OCI-LY7 (cell line): ENCODE measurements around the gene FGB. TPM values are rescaled to one million over a fixed set of nuclear protein-coding genes. Genes with fewer than 3 reads are reported as not detected.

Experiments
- BruUV-seq: library from RNA; stranded (reverse); fragments of 400-500 nt; replicated peaks from 2 replicates; lab custom pipeline; 2021; lab: Mats Ljungman, UMichigan
- CTCF ChIA-PET: fragments of 300-600 bp; sonication (Branson Sonifier 250); formaldehyde crosslinking; loops from one replicate; lab custom pipeline; 2022; ENCODE audit warnings: antibody characterized with exemption; ENCODE audit not compliant: unreplicated experiment; lab: Charles Lee
- POLR2A ChIA-PET: fragments of 300-600 bp; sonication (Branson Sonifier 250); formaldehyde crosslinking; loops from one replicate; lab custom pipeline; 2022; ENCODE audit warnings: antibody characterized with exemption; lab: Charles Lee
- DNase-seq: peaks from one replicate; pipeline ENCODE4 v3.0.0-alpha.2; 2015; ENCODE audit warnings: low spot score
- H2AFZ ChIP-seq: fragments of 200-600 bp; sonication (generic), shearing (Covaris generic); 2 replicates; pipeline ENCODE4 v1.6.1; 2014; ENCODE audit warnings: mild to moderate bottlenecking, antibody characterized with exemption, low read length, moderate library complexity
- H3K27ac ChIP-seq: fragments of 200-600 bp; sonication (generic); 2 replicates; pipeline ENCODE4 v1.5.1; 2014; ENCODE audit warnings: mixed run types, low read depth, mild to moderate bottlenecking, moderate library complexity, low read length, inconsistent platforms; ENCODE audit not compliant: poor library complexity, severe bottlenecking
- H3K36me3 ChIP-seq: fragments of 200-600 bp; sonication (generic); 2 replicates; pipeline ENCODE4 v1.6.1; 2014; ENCODE audit warnings: mild to moderate bottlenecking, antibody characterized with exemption, low read length, moderate library complexity, mixed read lengths; ENCODE audit not compliant: insufficient read depth
- H3K4me1 ChIP-seq: fragments of 200-600 bp; sonication (generic); 2 replicates; pipeline ENCODE4 v1.5.1; 2014; ENCODE audit warnings: mild to moderate bottlenecking, low read length; ENCODE audit not compliant: insufficient read depth, poor library complexity, severe bottlenecking
- H3K4me2 ChIP-seq: fragments of 200-600 bp; sonication (generic); 2 replicates; pipeline ENCODE4 v1.6.1; 2014; ENCODE audit warnings: mild to moderate bottlenecking, low read length
- H3K4me3 ChIP-seq: fragments of 200-600 bp; sonication (generic); 2 replicates; pipeline ENCODE4 v1.5.1; 2014; ENCODE audit warnings: mild to moderate bottlenecking, low read depth, low read length; ENCODE audit not compliant: poor library complexity, severe bottlenecking
- H3K79me2 ChIP-seq: fragments of 200-600 bp; sonication (generic); 2 replicates; pipeline ENCODE4 v1.6.1; 2016; ENCODE audit warnings: low read depth, mild to moderate bottlenecking, low read length, moderate library complexity, mixed read lengths; ENCODE audit not compliant: insufficient read depth
- H3K9me2 ChIP-seq: fragments of 200-600 bp; sonication (generic); 2 replicates; pipeline ENCODE4 v1.6.1; 2016; ENCODE audit warnings: mild to moderate bottlenecking, low read length, mixed read lengths; ENCODE audit not compliant: insufficient read depth
- H3K9me3 ChIP-seq: fragments of 200-600 bp; sonication (generic); 2 replicates; pipeline ENCODE4 v1.6.1; 2014; ENCODE audit warnings: mild to moderate bottlenecking, mixed run types, low read length, mixed read lengths
- H4K20me1 ChIP-seq: fragments of 200-600 bp; sonication (generic); 2 replicates; pipeline ENCODE4 v1.6.1; 2014; ENCODE audit warnings: mild to moderate bottlenecking, antibody characterized with exemption, low read length, moderate library complexity, mixed read lengths; ENCODE audit not compliant: insufficient read depth
- EZH2phosphoT487 ChIP-seq: fragments of 200-600 bp; sonication (generic); IDR thresholded peaks from 2 replicates; pipeline ENCODE4 v1.6.1; 2018; ENCODE audit warnings: low read depth, borderline replicate concordance, mild to moderate bottlenecking, mixed run types, antibody characterized with exemption, low read length, moderate library complexity, mixed read lengths
- intact Hi-C: fragments of 100-400 bp; cut with micrococcal nuclease; formaldehyde crosslinking; loops from one replicate; pipeline ENCODE4 v1.10.0; 2022; ENCODE audit not compliant: unreplicated experiment
- total RNA-seq, 2 experiments: library from RNA; depleted of rRNA in 1 of 2; stranded (reverse); fragments of >200 nt in 1 of 2; shearing (Covaris generic) in 1 of 2; gene quantifications; 2 replicates each; pipeline ENCODE4 v1.2.3, GENCODE V29; 2014 to 2022
- TF ChIP-seq, protein P1 (sequence below): fragments of 200-600 bp; sonication (generic); conservative IDR thresholded peaks from 2 replicates; pipeline ENCODE4 v1.5.1; 2014; ENCODE audit warnings: mild to moderate bottlenecking, antibody characterized with exemption, low read length, moderate library complexity, mixed read lengths

FGB gene
- total RNA-seq, 2 experiments from 2014 or later: not detected

DNA sequence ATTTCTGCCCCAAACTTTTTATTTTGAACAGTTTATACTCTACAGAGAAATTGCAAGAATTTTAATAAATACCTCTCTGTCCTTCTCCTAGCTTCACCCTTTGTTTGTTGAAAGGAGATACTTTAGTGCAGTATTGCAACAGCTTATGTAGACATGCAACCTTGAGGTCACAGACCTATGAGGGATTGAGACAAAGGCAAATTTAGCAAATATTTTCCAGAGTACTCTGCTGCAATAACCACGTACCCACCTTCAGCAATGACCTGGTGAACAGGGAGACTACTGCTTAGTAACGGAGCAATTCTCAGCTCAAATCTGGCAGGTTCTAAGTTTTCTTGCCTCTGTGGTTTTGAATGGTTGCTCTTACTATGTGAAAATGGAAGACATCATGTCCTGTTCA is 14.5 kb downstream of the FGB start:
- Histone ChIP-seq H3K9me3 (no peaks in the 10 kb centered on the region), H2AFZ (no peak overlapping the region), H4K20me1 (no peaks in the 10 kb centered on the region), H3K4me1 (no peaks in the 10 kb centered on the region), H3K36me3 (no peaks in the 10 kb centered on the region), H3K9me2 (no peaks in the 10 kb centered on the region), H3K4me2 (no peak overlapping the region), H3K79me2 (no peaks in the 10 kb centered on the region), H3K27ac (no peak overlapping the region), H3K4me3 (no peak overlapping the region)
- DNase-seq: no peak
- CTCF ChIA-PET: no interaction called here
- BruUV-seq: no TSS peak
- no peak for TF ChIP-seq EZH2phosphoT487
- TF ChIP-seq, protein P1, sequence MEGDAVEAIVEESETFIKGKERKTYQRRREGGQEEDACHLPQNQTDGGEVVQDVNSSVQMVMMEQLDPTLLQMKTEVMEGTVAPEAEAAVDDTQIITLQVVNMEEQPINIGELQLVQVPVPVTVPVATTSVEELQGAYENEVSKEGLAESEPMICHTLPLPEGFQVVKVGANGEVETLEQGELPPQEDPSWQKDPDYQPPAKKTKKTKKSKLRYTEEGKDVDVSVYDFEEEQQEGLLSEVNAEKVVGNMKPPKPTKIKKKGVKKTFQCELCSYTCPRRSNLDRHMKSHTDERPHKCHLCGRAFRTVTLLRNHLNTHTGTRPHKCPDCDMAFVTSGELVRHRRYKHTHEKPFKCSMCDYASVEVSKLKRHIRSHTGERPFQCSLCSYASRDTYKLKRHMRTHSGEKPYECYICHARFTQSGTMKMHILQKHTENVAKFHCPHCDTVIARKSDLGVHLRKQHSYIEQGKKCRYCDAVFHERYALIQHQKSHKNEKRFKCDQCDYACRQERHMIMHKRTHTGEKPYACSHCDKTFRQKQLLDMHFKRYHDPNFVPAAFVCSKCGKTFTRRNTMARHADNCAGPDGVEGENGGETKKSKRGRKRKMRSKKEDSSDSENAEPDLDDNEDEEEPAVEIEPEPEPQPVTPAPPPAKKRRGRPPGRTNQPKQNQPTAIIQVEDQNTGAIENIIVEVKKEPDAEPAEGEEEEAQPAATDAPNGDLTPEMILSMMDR: no peak
- intact Hi-C loops: no loop called here
- POLR2A ChIA-PET: no interaction called here

DNA sequence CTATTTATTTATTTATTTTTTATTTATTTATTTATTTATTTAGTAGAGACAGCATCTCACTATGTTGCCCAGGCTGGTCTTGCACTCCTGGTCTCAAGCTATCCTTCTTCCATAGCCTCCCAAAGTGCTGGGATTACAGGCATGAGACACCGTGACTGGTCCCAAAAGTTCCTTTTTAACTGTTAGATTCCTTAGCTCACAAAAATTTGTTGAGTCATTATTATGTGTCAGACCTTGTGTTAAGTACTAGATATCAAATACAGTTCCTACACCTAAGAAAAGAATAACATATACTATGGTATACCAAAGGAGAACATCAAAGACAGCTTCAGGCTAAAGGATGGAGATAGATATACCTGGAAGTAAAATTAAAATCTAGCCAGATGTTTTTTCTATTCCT is 16.1 kb downstream of the FGB start:
- Histone ChIP-seq H4K20me1 (no peaks in the 10 kb centered on the region), H3K27ac (no peak overlapping the region), H3K36me3 (no peaks in the 10 kb centered on the region), H3K9me3 (no peaks in the 10 kb centered on the region), H3K4me2 (no peak overlapping the region), H3K4me1 (no peaks in the 10 kb centered on the region), H3K79me2 (no peaks in the 10 kb centered on the region), H2AFZ (no peak overlapping the region), H3K4me3 (no peak overlapping the region), H3K9me2 (no peaks in the 10 kb centered on the region)
- DNase-seq: no peak
- no peak for TF ChIP-seq EZH2phosphoT487
- ChIA-PET CTCF (no interaction called here), POLR2A (interaction anchor here (0.6 to 0.9 kb wide), 2 partner anchors 9 to 297 kb away, joined by 3 read pairs; no protein-coding TSS in a partner anchor)
- intact Hi-C loops: no loop called here
- no TSS peak for BruUV-seq

DNA sequence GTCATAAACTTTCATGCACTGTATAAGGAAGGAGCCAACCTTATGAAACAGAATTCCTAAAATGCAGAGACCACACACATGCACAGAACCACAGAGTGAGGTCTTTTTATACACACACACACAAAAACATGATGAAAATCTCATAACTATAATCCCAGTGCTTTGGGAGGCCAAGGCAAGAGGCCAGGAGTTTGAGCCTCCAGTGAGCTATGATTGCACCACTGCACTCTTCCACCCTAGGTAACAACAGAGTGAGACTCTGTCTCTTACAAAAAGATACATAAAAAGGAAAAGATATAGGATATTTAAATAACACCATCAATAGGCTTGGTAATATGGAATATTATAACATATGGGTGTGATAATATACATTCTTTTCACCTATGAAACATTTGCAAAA is 17.1 kb downstream of the FGB start:
- CTCF ChIA-PET: no interaction called here
- Histone ChIP-seq H3K36me3 (no peaks in the 10 kb centered on the region), H3K9me2 (no peaks in the 10 kb centered on the region), H3K4me1 (no peaks in the 10 kb centered on the region), H4K20me1 (no peaks in the 10 kb centered on the region), H3K4me3 (no peak overlapping the region), H3K79me2 (no peaks in the 10 kb centered on the region), H3K27ac (no peak overlapping the region), H3K9me3 (no peaks in the 10 kb centered on the region), H2AFZ (no peak overlapping the region), H3K4me2 (no peak overlapping the region)
- no peak for TF ChIP-seq EZH2phosphoT487
- TF ChIP-seq, protein P1: no peak
- POLR2A ChIA-PET: no interaction called here
- DNase-seq: no peak
- intact Hi-C loops: no loop called here
- no TSS peak for BruUV-seq
